ENCODE results near the gene ZNHIT2.

Gene ZNHIT2

GRCh38 chr11:65132988-65133700, 15.6 kb upstream of the ZNHIT2 start:
- Histone ChIP-seq H3K4me3 (ENCODE audit: low read length) (peak overlapping the region; percentile 93), H3K9ac (ENCODE audit: low read length) (peak overlapping the region; percentile 99), H3K27me3 (ENCODE audit: control insufficient read depth, insufficient read depth, low read length) (no peaks in the 10 kb centered on the region), H3K4me1 (ENCODE audit: control insufficient read depth, insufficient read depth, low read length) (peaks cover 31% of the 10 kb centered on the region), H3K9me3 (ENCODE audit: control insufficient read depth, low read length) (no peaks in the 10 kb centered on the region), H3K36me3 (ENCODE audit: control insufficient read depth, insufficient read depth, low read length) (peaks cover 39% of the 10 kb centered on the region)

- Histone ChIP-seq H3K36me3 (ENCODE audit: control insufficient read depth, insufficient read depth, low read length) (peaks cover 39% of the 10 kb centered on the region), H3K4me3 (ENCODE audit: low read length) (peak overlapping the region; percentile 93), H3K9ac (ENCODE audit: low read length) (peak overlapping the region; percentile 99), H3K4me1 (ENCODE audit: control insufficient read depth, insufficient read depth, low read length) (peaks cover 31% of the 10 kb centered on the region), H3K9me3 (ENCODE audit: control insufficient read depth, low read length) (no peaks in the 10 kb centered on the region), H3K27me3 (ENCODE audit: control insufficient read depth, insufficient read depth, low read length) (no peaks in the 10 kb centered on the region)
These were observed 14.9 kb upstream of the ZNHIT2 start for GRCh38 chr11:65132238-65132987.

DNA sequence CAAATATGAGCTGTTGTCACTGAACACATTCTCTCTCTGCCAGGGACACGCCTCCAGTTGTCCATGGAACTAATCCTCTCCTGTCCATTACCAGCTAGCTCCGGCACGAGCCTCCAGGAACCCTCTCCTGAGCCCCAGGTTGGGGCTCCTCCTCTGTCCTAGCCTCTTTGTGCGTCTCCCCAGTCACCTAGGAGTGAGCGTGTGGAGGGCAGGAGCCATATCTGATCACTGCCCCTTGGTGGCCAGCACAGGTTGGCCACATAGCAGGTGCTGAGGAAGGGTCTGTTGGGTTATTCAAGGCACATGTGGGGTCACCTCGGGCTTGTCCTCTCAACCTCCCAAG, 14.4 kb upstream of the ZNHIT2 start:
- Histone ChIP-seq H3K36me3 (ENCODE audit: control insufficient read depth, insufficient read depth, low read length) (peaks cover 39% of the 10 kb centered on the region), H3K4me3 (ENCODE audit: low read length) (no peak overlapping the region)

GRCh38 chr11:65131417-65131776, 13.9 kb upstream of the ZNHIT2 start:
- no peak overlapping the region for H3K4me3 ChIP-seq (ENCODE audit: low read length)
- H3K9me3 ChIP-seq (ENCODE audit: control insufficient read depth, low read length), result no peaks in the 10 kb centered on the region
- no peaks in the 10 kb centered on the region for H3K27me3 ChIP-seq (ENCODE audit: control insufficient read depth, insufficient read depth, low read length)
- peaks cover 43% of the 10 kb centered on the region for H3K36me3 ChIP-seq (ENCODE audit: control insufficient read depth, insufficient read depth, low read length)
- H3K9ac ChIP-seq (ENCODE audit: low read length), result no peak overlapping the region
- H3K4me1 ChIP-seq (ENCODE audit: control insufficient read depth, insufficient read depth, low read length), result peaks cover 31% of the 10 kb centered on the region

More for the DNA sequence above, 14.4 kb upstream of the ZNHIT2 start:
- no peaks in the 10 kb centered on the region for H3K27me3 ChIP-seq (ENCODE audit: control insufficient read depth, insufficient read depth, low read length)
- H3K9me3 ChIP-seq (ENCODE audit: control insufficient read depth, low read length), result no peaks in the 10 kb centered on the region
- peaks cover 31% of the 10 kb centered on the region for H3K4me1 ChIP-seq (ENCODE audit: control insufficient read depth, insufficient read depth, low read length)
- H3K9ac ChIP-seq (ENCODE audit: low read length), result no peak overlapping the region

DNA sequence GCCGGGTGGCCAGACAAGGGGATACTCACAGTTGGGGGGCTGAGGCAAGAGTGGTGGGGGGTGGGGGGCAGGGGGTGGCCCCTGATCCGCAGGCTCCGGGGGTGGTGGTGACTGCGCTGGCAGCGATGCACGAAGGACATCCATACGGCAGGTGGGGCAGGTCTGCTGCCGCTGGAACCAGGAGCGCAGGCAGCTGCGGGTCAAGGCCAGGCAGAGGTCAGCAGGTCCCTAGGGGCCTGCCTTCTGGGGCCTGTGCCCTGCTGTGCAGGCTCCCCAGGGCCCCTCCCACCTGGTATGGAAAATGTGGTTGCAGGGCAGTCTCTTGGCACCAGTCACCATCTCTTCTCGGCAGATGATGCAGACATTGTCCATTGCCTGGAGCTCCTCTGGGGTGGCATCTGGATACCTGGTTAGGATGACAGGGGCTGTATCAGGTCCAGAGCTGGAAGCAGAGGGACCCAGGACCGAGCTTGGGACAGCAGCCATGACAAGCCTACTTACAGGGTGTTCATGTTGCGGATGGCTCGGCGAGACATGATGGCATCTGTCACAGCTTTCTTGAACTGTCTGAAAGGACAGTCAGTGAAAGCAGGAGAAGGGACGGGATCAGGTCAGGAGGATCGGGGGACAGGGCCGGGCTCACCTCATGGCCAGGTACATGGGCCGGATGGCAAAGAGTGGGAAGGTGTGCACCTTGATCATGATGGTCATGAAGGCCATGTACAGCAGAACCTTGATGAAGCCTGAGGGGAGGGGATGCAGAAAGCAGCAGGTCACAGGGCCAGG, 13.3 kb upstream of the ZNHIT2 start:
- H3K36me3 ChIP-seq (ENCODE audit: control insufficient read depth, insufficient read depth, low read length), result peaks cover 43% of the 10 kb centered on the region
- no peaks in the 10 kb centered on the region for H3K9me3 ChIP-seq (ENCODE audit: control insufficient read depth, low read length)
- H3K9ac ChIP-seq (ENCODE audit: low read length), result no peak overlapping the region
- no peaks in the 10 kb centered on the region for H3K27me3 ChIP-seq (ENCODE audit: control insufficient read depth, insufficient read depth, low read length)
- H3K4me1 ChIP-seq (ENCODE audit: control insufficient read depth, insufficient read depth, low read length), result peaks cover 26% of the 10 kb centered on the region
- H3K4me3 ChIP-seq (ENCODE audit: low read length), result no peak overlapping the region

GRCh38 chr11:65129649-65130441, 12.3 kb upstream of the ZNHIT2 start:
- no peak overlapping the region for H3K9ac ChIP-seq (ENCODE audit: low read length)
- no peaks in the 10 kb centered on the region for H3K27me3 ChIP-seq (ENCODE audit: control insufficient read depth, insufficient read depth, low read length)
- no peaks in the 10 kb centered on the region for H3K9me3 ChIP-seq (ENCODE audit: control insufficient read depth, low read length)
- H3K4me1 ChIP-seq (ENCODE audit: control insufficient read depth, insufficient read depth, low read length), result peaks cover 19% of the 10 kb centered on the region
- peaks cover 43% of the 10 kb centered on the region for H3K36me3 ChIP-seq (ENCODE audit: control insufficient read depth, insufficient read depth, low read length)
- no peak overlapping the region for H3K4me3 ChIP-seq (ENCODE audit: low read length)

GRCh38 chr11:65128182-65129145, 11.0 kb upstream of the ZNHIT2 start:
- Histone ChIP-seq H3K4me1 (ENCODE audit: control insufficient read depth, insufficient read depth, low read length) (peaks cover 16% of the 10 kb centered on the region), H3K27me3 (ENCODE audit: control insufficient read depth, insufficient read depth, low read length) (no peaks in the 10 kb centered on the region), H3K4me3 (ENCODE audit: low read length) (no peak overlapping the region), H3K9me3 (ENCODE audit: control insufficient read depth, low read length) (no peaks in the 10 kb centered on the region), H3K9ac (ENCODE audit: low read length) (no peak overlapping the region), H3K36me3 (ENCODE audit: control insufficient read depth, insufficient read depth, low read length) (peaks cover 43% of the 10 kb centered on the region)

DNA sequence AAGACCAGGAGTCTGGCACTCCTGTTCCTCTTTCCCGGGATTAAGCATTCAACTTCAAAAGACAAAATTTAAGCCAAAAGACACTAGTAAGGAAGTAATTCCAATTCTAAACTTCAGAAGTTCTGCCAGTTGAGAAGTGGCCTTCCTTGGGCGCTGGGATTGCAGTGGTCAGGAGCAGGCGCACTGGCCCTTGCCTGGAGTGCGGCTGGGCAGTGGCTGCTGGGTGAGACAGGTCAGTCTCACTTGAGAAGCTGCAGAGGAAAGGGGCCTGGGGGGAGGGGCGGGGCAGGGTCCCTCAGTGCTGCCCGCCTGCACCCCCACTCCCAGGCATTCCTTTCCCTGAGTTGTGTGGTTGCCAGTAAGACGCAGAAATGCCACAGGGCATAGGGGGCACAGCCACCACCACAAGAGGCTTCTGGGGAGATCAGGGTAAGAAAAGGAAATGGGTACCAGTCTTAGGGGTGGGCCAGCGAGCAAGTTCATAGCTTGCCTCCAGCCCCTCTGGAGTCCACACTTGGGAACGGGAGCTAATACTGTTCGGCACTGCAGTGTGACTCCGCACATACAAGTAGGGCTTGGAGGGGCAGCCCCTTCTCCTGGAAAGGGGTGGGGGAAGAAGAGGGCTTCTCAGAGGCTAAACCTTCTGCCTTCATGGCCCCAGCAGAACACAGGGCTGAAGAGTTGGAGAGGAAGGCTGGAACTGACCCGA, 10.1 kb upstream of the ZNHIT2 start:
- Histone ChIP-seq H3K4me1 (ENCODE audit: control insufficient read depth, insufficient read depth, low read length) (peaks cover 8% of the 10 kb centered on the region), H3K9ac (ENCODE audit: low read length) (no peak overlapping the region), H3K4me3 (ENCODE audit: low read length) (no peak overlapping the region), H3K27me3 (ENCODE audit: control insufficient read depth, insufficient read depth, low read length) (no peaks in the 10 kb centered on the region), H3K9me3 (ENCODE audit: control insufficient read depth, low read length) (no peaks in the 10 kb centered on the region), H3K36me3 (ENCODE audit: control insufficient read depth, insufficient read depth, low read length) (peaks cover 42% of the 10 kb centered on the region)

- H3K4me3 ChIP-seq (ENCODE audit: low read length), result no peak overlapping the region
- peaks cover under 1% of the 10 kb centered on the region for H3K4me1 ChIP-seq (ENCODE audit: control insufficient read depth, insufficient read depth, low read length)
- no peaks in the 10 kb centered on the region for H3K9me3 ChIP-seq (ENCODE audit: control insufficient read depth, low read length)
- H3K36me3 ChIP-seq (ENCODE audit: control insufficient read depth, insufficient read depth, low read length), result peaks cover 33% of the 10 kb centered on the region
- H3K9ac ChIP-seq (ENCODE audit: low read length), result no peak overlapping the region
- no peaks in the 10 kb centered on the region for H3K27me3 ChIP-seq (ENCODE audit: control insufficient read depth, insufficient read depth, low read length)
These were observed 9.2 kb upstream of the ZNHIT2 start for GRCh38 chr11:65126624-65127274.

Measured in mucosa of stomach (tissue), 1 donor.